K562 (cell line): Measurements from ENCODE around the gene SPTBN4. TPM values are rescaled to one million over a fixed set of nuclear protein-coding genes. Genes with fewer than 3 reads are reported as not detected.

Experiments
- BCL6 ChIP-seq: fragments of 250-450 bp; sonication (Bioruptor Pico); IDR thresholded peaks from 2 replicates; pipeline ENCODE4 v1.4.0; 2020
- PPARD ChIP-seq: fragments of 250-450 bp; sonication (Bioruptor Pico); IDR thresholded peaks from 2 replicates; pipeline ENCODE4 v1.8.0; 2022; ENCODE audit warnings: inconsistent platforms, mild to moderate bottlenecking, moderate library complexity
- ZNF140 ChIP-seq: fragments of 250-450 bp; sonication (Bioruptor Pico); IDR thresholded peaks from 2 replicates; pipeline ENCODE4 v1.8.0; 2021; ENCODE audit warnings: moderate library complexity, mild to moderate bottlenecking, inconsistent platforms
- ZNF57 ChIP-seq: fragments of 450-650 bp; formaldehyde crosslinking; IDR thresholded peaks from 2 replicates; pipeline ENCODE4 v1.4.0; 2020; ENCODE audit warnings: mild to moderate bottlenecking, moderate library complexity
- polyA plus RNA-seq, 8 experiments: library from polyadenylated mRNA; depleted of rRNA in 4 of 8; stranded (reverse) in 5 of 8; unstranded in 3 of 8; fragments of >200 nt; fragmentation: Nextera tagmentation in 2 of 8; fragmentation: Illumina TruSeq in 1 of 8; extraction: Ambion mirVana in 2 of 8; extraction: Trizol in 1 of 8; gene quantifications; 2 replicates each; pipeline versions ENCODE4 v1.2.1 to v1.2.3, GENCODE V29; 2011 to 2014; ENCODE audit warnings: inconsistent platforms in 1 of 8, missing spikeins in 1 of 8
- total RNA-seq, 7 experiments: library from RNA; depleted of rRNA in 6 of 7; stranded (reverse); fragments of >200 nt in 6 of 7; fragmentation: Illumina TruSeq in 2 of 7; extraction: Trizol in 2 of 7; gene quantifications; 2 replicates each; pipeline versions ENCODE4 v1.2.1 to v1.2.3, GENCODE V29; 2011 to 2021; ENCODE audit warnings: low replicate concordance in 1 of 7
- TF ChIP-seq, protein P1 (sequence below): fragments of 200-800 bp; sonication (Bioruptor generic); IDR thresholded peaks from 2 replicates; pipeline ENCODE4 v1.6.1; 2016; ENCODE audit warnings: missing genetic modification characterization, missing compliant biosample characterization
- TF ChIP-seq, protein P2 (sequence below): sonication (generic); formaldehyde crosslinking; IDR thresholded peaks from 2 replicates; pipeline ENCODE4 v1.8.0; 2023; ENCODE audit warnings: mild to moderate bottlenecking, missing genetic modification reagents
- TF ChIP-seq, protein P3 (sequence below): sonication (generic); formaldehyde crosslinking; IDR thresholded peaks from 2 replicates; pipeline ENCODE4 v1.8.0; 2023; ENCODE audit warnings: missing genetic modification reagents, mild to moderate bottlenecking, borderline replicate concordance
- TF ChIP-seq, protein P4 (sequence below): fragments of 250-450 bp; sonication (Bioruptor Pico); IDR thresholded peaks from 2 replicates; pipeline ENCODE4 v1.5.0; 2022; ENCODE audit warnings: mild to moderate bottlenecking
- TF ChIP-seq, protein P5 (sequence below): fragments of 450-650 bp; formaldehyde crosslinking; conservative IDR thresholded peaks from 2 replicates; pipeline ENCODE4 v1.4.0; 2022; ENCODE audit warnings: mild to moderate bottlenecking, missing genetic modification characterization

Gene SPTBN4
- total and polyA plus RNA-seq, 9 of the 15 experiments (the other 6 are each of a cell fraction or from before 2014, with no cell fraction given) = 0.01 to 1.5 (median 0.86) TPM

DNA sequence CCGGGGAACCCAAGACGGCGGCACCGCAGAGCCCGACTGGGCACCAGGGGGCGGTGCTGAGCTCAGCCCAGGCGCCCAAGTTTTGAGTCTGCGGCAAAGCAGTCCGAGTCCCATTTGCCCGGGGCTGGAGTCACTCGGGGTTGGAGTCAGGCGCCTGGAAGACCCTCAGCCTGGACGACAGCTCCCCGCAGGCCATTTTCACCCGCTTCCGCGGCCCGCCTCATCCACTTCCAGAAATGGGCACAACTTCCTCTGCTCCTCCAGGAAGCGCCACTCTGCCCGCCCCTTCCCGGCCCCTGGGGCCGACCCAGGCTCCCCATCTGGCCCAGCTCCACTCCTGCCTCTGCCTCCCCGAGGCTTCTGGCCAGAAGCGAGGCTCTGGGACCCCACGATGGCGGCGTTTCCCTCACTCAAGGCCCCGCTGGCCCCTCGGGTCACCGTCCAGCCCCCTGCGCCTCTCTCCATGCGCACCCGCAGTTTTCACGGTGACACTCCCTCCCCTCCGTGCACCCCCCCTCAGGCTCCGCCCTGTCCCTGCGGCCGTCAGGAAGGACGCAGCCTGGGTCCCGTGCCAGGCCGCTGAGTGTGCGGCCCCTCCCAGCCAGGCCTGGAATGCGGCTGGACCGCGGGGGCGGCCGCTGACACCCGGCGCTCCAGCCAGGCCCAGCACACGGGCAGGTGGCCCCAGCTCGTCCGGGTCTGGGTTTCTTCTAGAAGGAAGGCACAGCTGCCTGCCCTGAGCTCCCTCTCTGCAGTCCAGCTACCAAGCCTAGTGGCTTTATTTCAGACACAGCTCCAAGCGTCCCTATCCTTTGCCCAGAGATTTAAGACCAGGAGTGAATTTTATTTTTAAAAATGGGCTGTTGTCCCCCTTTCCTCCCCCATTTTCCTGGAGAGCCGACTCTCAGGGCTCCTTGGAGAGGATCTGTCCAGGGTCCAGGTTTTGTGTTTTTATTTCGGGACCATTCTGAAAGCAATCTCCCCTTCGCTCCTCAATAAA is 45.7 kb upstream of the SPTBN4 start (continued):
- TF ChIP-seq, protein P1, sequence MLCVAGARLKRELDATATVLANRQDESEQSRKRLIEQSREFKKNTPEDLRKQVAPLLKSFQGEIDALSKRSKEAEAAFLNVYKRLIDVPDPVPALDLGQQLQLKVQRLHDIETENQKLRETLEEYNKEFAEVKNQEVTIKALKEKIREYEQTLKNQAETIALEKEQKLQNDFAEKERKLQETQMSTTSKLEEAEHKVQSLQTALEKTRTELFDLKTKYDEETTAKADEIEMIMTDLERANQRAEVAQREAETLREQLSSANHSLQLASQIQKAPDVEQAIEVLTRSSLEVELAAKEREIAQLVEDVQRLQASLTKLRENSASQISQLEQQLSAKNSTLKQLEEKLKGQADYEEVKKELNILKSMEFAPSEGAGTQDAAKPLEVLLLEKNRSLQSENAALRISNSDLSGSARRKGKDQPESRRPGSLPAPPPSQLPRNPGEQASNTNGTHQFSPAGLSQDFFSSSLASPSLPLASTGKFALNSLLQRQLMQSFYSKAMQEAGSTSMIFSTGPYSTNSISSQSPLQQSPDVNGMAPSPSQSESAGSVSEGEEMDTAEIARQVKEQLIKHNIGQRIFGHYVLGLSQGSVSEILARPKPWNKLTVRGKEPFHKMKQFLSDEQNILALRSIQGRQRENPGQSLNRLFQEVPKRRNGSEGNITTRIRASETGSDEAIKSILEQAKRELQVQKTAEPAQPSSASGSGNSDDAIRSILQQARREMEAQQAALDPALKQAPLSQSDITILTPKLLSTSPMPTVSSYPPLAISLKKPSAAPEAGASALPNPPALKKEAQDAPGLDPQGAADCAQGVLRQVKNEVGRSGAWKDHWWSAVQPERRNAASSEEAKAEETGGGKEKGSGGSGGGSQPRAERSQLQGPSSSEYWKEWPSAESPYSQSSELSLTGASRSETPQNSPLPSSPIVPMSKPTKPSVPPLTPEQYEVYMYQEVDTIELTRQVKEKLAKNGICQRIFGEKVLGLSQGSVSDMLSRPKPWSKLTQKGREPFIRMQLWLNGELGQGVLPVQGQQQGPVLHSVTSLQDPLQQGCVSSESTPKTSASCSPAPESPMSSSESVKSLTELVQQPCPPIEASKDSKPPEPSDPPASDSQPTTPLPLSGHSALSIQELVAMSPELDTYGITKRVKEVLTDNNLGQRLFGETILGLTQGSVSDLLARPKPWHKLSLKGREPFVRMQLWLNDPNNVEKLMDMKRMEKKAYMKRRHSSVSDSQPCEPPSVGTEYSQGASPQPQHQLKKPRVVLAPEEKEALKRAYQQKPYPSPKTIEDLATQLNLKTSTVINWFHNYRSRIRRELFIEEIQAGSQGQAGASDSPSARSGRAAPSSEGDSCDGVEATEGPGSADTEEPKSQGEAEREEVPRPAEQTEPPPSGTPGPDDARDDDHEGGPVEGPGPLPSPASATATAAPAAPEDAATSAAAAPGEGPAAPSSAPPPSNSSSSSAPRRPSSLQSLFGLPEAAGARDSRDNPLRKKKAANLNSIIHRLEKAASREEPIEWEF = no peak
- no peak for TF ChIP-seq PPARD (CRISPR knock-in tag)
- TF ChIP-seq ZNF140 (CRISPR knock-in tag) = no peak
- TF ChIP-seq, protein P2, sequence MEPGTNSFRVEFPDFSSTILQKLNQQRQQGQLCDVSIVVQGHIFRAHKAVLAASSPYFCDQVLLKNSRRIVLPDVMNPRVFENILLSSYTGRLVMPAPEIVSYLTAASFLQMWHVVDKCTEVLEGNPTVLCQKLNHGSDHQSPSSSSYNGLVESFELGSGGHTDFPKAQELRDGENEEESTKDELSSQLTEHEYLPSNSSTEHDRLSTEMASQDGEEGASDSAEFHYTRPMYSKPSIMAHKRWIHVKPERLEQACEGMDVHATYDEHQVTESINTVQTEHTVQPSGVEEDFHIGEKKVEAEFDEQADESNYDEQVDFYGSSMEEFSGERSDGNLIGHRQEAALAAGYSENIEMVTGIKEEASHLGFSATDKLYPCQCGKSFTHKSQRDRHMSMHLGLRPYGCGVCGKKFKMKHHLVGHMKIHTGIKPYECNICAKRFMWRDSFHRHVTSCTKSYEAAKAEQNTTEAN (CRISPR knock-in tag) = peak; percentile 56; the same call in 1 of the 2 replicates
- TF ChIP-seq BCL6 (CRISPR knock-in tag) = no peak
- TF ChIP-seq, protein P3, sequence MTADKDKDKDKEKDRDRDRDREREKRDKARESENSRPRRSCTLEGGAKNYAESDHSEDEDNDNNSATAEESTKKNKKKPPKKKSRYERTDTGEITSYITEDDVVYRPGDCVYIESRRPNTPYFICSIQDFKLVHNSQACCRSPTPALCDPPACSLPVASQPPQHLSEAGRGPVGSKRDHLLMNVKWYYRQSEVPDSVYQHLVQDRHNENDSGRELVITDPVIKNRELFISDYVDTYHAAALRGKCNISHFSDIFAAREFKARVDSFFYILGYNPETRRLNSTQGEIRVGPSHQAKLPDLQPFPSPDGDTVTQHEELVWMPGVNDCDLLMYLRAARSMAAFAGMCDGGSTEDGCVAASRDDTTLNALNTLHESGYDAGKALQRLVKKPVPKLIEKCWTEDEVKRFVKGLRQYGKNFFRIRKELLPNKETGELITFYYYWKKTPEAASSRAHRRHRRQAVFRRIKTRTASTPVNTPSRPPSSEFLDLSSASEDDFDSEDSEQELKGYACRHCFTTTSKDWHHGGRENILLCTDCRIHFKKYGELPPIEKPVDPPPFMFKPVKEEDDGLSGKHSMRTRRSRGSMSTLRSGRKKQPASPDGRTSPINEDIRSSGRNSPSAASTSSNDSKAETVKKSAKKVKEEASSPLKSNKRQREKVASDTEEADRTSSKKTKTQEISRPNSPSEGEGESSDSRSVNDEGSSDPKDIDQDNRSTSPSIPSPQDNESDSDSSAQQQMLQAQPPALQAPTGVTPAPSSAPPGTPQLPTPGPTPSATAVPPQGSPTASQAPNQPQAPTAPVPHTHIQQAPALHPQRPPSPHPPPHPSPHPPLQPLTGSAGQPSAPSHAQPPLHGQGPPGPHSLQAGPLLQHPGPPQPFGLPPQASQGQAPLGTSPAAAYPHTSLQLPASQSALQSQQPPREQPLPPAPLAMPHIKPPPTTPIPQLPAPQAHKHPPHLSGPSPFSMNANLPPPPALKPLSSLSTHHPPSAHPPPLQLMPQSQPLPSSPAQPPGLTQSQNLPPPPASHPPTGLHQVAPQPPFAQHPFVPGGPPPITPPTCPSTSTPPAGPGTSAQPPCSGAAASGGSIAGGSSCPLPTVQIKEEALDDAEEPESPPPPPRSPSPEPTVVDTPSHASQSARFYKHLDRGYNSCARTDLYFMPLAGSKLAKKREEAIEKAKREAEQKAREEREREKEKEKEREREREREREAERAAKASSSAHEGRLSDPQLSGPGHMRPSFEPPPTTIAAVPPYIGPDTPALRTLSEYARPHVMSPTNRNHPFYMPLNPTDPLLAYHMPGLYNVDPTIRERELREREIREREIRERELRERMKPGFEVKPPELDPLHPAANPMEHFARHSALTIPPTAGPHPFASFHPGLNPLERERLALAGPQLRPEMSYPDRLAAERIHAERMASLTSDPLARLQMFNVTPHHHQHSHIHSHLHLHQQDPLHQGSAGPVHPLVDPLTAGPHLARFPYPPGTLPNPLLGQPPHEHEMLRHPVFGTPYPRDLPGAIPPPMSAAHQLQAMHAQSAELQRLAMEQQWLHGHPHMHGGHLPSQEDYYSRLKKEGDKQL (CRISPR knock-in tag) = no peak
- TF ChIP-seq ZNF57 = no peak
- TF ChIP-seq, protein P4, sequence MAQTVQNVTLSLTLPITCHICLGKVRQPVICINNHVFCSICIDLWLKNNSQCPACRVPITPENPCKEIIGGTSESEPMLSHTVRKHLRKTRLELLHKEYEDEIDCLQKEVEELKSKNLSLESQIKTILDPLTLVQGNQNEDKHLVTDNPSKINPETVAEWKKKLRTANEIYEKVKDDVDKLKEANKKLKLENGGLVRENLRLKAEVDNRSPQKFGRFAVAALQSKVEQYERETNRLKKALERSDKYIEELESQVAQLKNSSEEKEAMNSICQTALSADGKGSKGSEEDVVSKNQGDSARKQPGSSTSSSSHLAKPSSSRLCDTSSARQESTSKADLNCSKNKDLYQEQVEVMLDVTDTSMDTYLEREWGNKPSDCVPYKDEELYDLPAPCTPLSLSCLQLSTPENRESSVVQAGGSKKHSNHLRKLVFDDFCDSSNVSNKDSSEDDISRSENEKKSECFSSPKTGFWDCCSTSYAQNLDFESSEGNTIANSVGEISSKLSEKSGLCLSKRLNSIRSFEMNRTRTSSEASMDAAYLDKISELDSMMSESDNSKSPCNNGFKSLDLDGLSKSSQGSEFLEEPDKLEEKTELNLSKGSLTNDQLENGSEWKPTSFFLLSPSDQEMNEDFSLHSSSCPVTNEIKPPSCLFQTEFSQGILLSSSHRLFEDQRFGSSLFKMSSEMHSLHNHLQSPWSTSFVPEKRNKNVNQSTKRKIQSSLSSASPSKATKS (CRISPR knock-in tag) = no peak
- TF ChIP-seq, protein P5, sequence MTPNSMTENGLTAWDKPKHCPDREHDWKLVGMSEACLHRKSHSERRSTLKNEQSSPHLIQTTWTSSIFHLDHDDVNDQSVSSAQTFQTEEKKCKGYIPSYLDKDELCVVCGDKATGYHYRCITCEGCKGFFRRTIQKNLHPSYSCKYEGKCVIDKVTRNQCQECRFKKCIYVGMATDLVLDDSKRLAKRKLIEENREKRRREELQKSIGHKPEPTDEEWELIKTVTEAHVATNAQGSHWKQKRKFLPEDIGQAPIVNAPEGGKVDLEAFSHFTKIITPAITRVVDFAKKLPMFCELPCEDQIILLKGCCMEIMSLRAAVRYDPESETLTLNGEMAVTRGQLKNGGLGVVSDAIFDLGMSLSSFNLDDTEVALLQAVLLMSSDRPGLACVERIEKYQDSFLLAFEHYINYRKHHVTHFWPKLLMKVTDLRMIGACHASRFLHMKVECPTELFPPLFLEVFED (CRISPR knock-in tag) = no peak
